ENCODE data around the gene TMEM220. TPM values are rescaled to one million over a fixed set of nuclear protein-coding genes. Genes with fewer than 3 reads are reported as not detected.
A peak's percentile ranks its signal among the peaks of the same experiment; 100 is the strongest.

Gene TMEM220
- total and polyA plus RNA-seq, 2 experiments from 2014 or later: 3.1 to 7.8 TPM

DNA sequence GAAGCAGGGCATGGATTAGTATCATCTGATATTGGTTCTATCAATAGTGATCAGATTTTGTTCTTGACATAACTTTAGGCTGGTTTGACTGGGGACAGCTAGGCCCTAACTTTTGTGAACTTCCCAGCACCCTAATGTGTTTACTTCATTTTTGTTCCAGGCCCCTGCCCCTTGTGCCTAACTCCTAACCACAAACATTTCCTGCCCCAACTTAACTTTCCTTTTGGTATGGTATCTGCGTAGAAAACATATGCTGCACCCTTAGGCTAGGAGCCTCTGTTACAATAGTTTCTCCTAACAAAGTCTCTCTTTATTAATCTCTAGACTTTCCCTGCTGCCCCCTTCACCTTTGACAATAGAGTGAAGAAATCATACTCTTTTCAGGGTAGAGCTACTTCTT, 30.0 kb downstream of the TMEM220 start (continued):
- TF ChIP-seq, protein P1, sequence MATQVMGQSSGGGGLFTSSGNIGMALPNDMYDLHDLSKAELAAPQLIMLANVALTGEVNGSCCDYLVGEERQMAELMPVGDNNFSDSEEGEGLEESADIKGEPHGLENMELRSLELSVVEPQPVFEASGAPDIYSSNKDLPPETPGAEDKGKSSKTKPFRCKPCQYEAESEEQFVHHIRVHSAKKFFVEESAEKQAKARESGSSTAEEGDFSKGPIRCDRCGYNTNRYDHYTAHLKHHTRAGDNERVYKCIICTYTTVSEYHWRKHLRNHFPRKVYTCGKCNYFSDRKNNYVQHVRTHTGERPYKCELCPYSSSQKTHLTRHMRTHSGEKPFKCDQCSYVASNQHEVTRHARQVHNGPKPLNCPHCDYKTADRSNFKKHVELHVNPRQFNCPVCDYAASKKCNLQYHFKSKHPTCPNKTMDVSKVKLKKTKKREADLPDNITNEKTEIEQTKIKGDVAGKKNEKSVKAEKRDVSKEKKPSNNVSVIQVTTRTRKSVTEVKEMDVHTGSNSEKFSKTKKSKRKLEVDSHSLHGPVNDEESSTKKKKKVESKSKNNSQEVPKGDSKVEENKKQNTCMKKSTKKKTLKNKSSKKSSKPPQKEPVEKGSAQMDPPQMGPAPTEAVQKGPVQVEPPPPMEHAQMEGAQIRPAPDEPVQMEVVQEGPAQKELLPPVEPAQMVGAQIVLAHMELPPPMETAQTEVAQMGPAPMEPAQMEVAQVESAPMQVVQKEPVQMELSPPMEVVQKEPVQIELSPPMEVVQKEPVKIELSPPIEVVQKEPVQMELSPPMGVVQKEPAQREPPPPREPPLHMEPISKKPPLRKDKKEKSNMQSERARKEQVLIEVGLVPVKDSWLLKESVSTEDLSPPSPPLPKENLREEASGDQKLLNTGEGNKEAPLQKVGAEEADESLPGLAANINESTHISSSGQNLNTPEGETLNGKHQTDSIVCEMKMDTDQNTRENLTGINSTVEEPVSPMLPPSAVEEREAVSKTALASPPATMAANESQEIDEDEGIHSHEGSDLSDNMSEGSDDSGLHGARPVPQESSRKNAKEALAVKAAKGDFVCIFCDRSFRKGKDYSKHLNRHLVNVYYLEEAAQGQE (IDR thresholded peaks at IDR 0.05; ENCODE audit: unreplicated experiment): no peak
- TF ChIP-seq ZNF331 (CRISPR knock-in tag; IDR thresholded peaks at IDR 0.05; ENCODE audit: low read depth) (no peak), JUNB (IDR thresholded peaks at IDR 0.05; ENCODE audit: unreplicated experiment) (no peak), NANOG (IDR thresholded peaks at IDR 0.05; ENCODE audit: borderline replicate concordance) (no peak), EZH2 (IDR thresholded peaks at IDR 0.05; ENCODE audit: low read depth, unreplicated experiment) (no peak), CREB1 (CRISPR knock-in tag; IDR thresholded peaks at IDR 0.05; ENCODE audit: low read depth) (no peak), STAT1 (IDR thresholded peaks at IDR 0.05; ENCODE audit: unreplicated experiment) (no peak), POLR2AphosphoS5 (IDR thresholded peaks at IDR 0.05; ENCODE audit: low read depth) (no peak)
- TF ChIP-seq, protein P2, sequence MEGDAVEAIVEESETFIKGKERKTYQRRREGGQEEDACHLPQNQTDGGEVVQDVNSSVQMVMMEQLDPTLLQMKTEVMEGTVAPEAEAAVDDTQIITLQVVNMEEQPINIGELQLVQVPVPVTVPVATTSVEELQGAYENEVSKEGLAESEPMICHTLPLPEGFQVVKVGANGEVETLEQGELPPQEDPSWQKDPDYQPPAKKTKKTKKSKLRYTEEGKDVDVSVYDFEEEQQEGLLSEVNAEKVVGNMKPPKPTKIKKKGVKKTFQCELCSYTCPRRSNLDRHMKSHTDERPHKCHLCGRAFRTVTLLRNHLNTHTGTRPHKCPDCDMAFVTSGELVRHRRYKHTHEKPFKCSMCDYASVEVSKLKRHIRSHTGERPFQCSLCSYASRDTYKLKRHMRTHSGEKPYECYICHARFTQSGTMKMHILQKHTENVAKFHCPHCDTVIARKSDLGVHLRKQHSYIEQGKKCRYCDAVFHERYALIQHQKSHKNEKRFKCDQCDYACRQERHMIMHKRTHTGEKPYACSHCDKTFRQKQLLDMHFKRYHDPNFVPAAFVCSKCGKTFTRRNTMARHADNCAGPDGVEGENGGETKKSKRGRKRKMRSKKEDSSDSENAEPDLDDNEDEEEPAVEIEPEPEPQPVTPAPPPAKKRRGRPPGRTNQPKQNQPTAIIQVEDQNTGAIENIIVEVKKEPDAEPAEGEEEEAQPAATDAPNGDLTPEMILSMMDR (conservative IDR thresholded peaks at IDR 0.05; ENCODE audit: low read depth in 2 of 2): no peak

DNA sequence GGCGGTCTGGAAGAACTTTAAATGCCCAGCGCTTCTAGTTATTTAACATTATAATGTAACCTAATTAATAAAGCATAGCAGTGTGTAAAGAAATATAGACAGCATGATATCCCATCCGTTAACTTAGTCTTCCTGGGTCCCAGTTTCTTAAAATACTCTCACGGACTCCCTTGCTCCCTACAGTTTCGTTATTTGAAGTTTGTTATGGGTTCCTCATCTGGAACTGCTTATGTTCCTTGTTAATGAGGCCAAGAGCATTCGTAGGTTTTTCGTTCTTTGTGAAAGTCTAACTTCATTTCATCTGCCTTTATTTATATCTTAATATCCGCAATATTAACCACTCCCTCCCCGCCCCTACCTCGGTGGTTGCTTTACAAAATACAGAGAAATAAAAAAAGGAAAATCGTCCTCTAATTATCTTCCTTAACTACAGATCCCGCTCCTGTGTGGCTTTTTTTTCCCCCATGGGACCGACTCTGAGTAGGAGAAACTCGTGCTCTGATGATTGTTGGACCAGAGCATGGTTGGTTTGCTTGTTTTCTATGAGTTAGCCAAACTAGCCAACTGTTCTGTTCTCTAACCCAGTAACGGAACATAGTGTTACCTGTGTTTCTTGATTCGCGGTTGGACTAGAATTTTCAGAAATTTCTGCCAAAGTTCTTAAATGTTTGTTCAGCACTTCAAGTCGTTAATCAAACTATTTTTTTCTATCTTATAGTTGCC, 31.6 kb downstream of the TMEM220 start:
- H3K27ac ChIP-seq (ENCODE audit: low read depth): peak overlapping the region; percentile 82
- H3K4me2 ChIP-seq: peak overlapping the region; percentile 88
- no peak for ATAC-seq
- H3K4me3 Mint-ChIP-seq: peak overlapping the region; percentile 94
- H3K9me2 ChIP-seq (ENCODE audit: insufficient read depth): no peaks in the 10 kb centered on the region
- H2AFZ ChIP-seq: peak overlapping the region; percentile 30; the same call in 1 of the 2 replicates
- H3K4me3 ChIP-seq: peak overlapping the region; percentile 58
- H3K4me1 ChIP-seq (ENCODE audit: insufficient read depth): no peaks in the 10 kb centered on the region; the same call in 1 of the 2 replicates
- peaks cover 27% of the 10 kb centered on the region for H3K36me3 Mint-ChIP-seq (ENCODE audit: low read depth)
- peak; percentile 11 for DNase-seq (ENCODE audit: low spot score)
- peaks cover 53% of the 10 kb centered on the region for H3K79me2 ChIP-seq (replicated peaks; ENCODE audit: insufficient read depth)
- H3K27me3 Mint-ChIP-seq (ENCODE audit: insufficient read depth, low read depth, poor library complexity): peaks cover 3% of the 10 kb centered on the region
- no peaks in the 10 kb centered on the region for H3K9me3 Mint-ChIP-seq
- peak overlapping the region; percentile 93 for H3K27ac Mint-ChIP-seq
- H3F3A ChIP-seq (replicated peaks; ENCODE audit: low read depth): no peaks in the 10 kb centered on the region
- H3K36me3 ChIP-seq (ENCODE audit: insufficient read depth): peaks cover 21% of the 10 kb centered on the region
- no peaks in the 10 kb centered on the region for H3K27me3 ChIP-seq (ENCODE audit: insufficient read depth)
- H3K4me1 Mint-ChIP-seq: peaks cover 9% of the 10 kb centered on the region; the same call in 2 of the 3 replicates
- peaks cover 17% of the 10 kb centered on the region for H4K20me1 ChIP-seq (replicated peaks; ENCODE audit: insufficient read depth)
- TF ChIP-seq, protein P3, sequence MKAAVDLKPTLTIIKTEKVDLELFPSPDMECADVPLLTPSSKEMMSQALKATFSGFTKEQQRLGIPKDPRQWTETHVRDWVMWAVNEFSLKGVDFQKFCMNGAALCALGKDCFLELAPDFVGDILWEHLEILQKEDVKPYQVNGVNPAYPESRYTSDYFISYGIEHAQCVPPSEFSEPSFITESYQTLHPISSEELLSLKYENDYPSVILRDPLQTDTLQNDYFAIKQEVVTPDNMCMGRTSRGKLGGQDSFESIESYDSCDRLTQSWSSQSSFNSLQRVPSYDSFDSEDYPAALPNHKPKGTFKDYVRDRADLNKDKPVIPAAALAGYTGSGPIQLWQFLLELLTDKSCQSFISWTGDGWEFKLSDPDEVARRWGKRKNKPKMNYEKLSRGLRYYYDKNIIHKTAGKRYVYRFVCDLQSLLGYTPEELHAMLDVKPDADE (IDR thresholded peaks at IDR 0.05): no peak
- TF ChIP-seq, protein P1 (IDR thresholded peaks at IDR 0.05; ENCODE audit: unreplicated experiment): no peak
- TF ChIP-seq JUNB (IDR thresholded peaks at IDR 0.05; ENCODE audit: unreplicated experiment): no peak
- TF ChIP-seq, protein P2 (conservative IDR thresholded peaks at IDR 0.05; ENCODE audit: low read depth in 2 of 2): no peak
- no peak for TF ChIP-seq CREB1 (CRISPR knock-in tag; IDR thresholded peaks at IDR 0.05; ENCODE audit: low read depth)
- TF ChIP-seq NANOG (IDR thresholded peaks at IDR 0.05; ENCODE audit: borderline replicate concordance): no peak
- TF ChIP-seq EZH2 (IDR thresholded peaks at IDR 0.05; ENCODE audit: low read depth, unreplicated experiment): no peak
- no peak for TF ChIP-seq POLR2AphosphoS5 (IDR thresholded peaks at IDR 0.05; ENCODE audit: low read depth)

Measured in GM23338 (cell line).